GM23248 (cell line): ENCODE results near the gene SSTR5.

Experiments used
- EZH2 ChIP-seq: fragments of 200-600 bp; sonication (generic); IDR thresholded peaks from 2 replicates; pipeline ENCODE4 v1.6.1; 2018; ENCODE audit warnings: antibody characterized with exemption, mild to moderate bottlenecking; ENCODE audit not compliant: insufficient read depth, poor library complexity, severe bottlenecking
- EZH2phosphoT487 ChIP-seq: fragments of 200-600 bp; sonication (generic); IDR thresholded peaks from 2 replicates; pipeline ENCODE4 v1.6.1; 2018; ENCODE audit warnings: antibody characterized with exemption, moderate library complexity, mild to moderate bottlenecking, low read depth; ENCODE audit not compliant: insufficient read depth

GRCh38 chr16:1070864-1071408 is 1.6 kb upstream of the SSTR5 start:
- TF ChIP-seq EZH2, result no peak
- no peak for TF ChIP-seq EZH2phosphoT487
